Stimulated activated CD8-positive, alpha-beta memory T cell treated with anti-CD3 and anti-CD28 coated beads, Interleukin-7, amount 100 ng/mL, for 48 hours (primary cell): ENCODE measurements around the gene FRMD4A.

ENCODE experiments used
- DNase-seq, 2 donors: peaks; one replicate each; pipeline ENCODE4 v3.0.0-alpha.2; 2020; ENCODE audit warnings: low read depth in 1 of 2; ENCODE audit errors: extremely low read depth in 1 of 2

FRMD4A gene

GRCh38 chr10:13696071-13696470 lies 634.7 kb downstream of the FRMD4A start:
- DNase-seq = no peak

GRCh38 chr10:13695588-13695987 lies 635.1 kb downstream of the FRMD4A start:
- no peak for DNase-seq

GRCh38 chr10:13693783-13694700 lies 636.7 kb downstream of the FRMD4A start:
- DNase-seq = no peak

- DNase-seq = no peak
Observed at GRCh38 chr10:13690281-13690825, 640.4 kb downstream of the FRMD4A start.

- no peak for DNase-seq
Observed at GRCh38 chr10:13686331-13686752, 644.4 kb downstream of the FRMD4A start.

- DNase-seq = no peak
Observed at GRCh38 chr10:13685885-13686284, 644.8 kb downstream of the FRMD4A start.

- DNase-seq = no peak
Observed at GRCh38 chr10:13684806-13685482, 645.8 kb downstream of the FRMD4A start.

- no peak for DNase-seq
Observed at GRCh38 chr10:13684252-13684791, 646.4 kb downstream of the FRMD4A start.

- DNase-seq = no peak
Observed at GRCh38 chr10:13683017-13683416, 647.7 kb downstream of the FRMD4A start.

GRCh38 chr10:13681960-13682359 lies 648.8 kb downstream of the FRMD4A start:
- DNase-seq = no peak

- DNase-seq = no peak
Observed at GRCh38 chr10:13681528-13681927, 649.2 kb downstream of the FRMD4A start.

GRCh38 chr10:13681095-13681494 lies 649.6 kb downstream of the FRMD4A start:
- no peak for DNase-seq

GRCh38 chr10:13678101-13678843 lies 652.5 kb downstream of the FRMD4A start:
- DNase-seq = no peak

GRCh38 chr10:13674645-13675588 lies 655.8 kb downstream of the FRMD4A start:
- DNase-seq = no peak

GRCh38 chr10:13673156-13673555 lies 657.6 kb downstream of the FRMD4A start:
- no peak for DNase-seq

GRCh38 chr10:13672548-13672947 lies 658.2 kb downstream of the FRMD4A start:
- DNase-seq = no peak

GRCh38 chr10:13671904-13672303 lies 658.8 kb downstream of the FRMD4A start:
- no peak for DNase-seq

GRCh38 chr10:13670311-13670710 lies 660.4 kb downstream of the FRMD4A start:
- DNase-seq = no peak

GRCh38 chr10:13669901-13670300 lies 660.8 kb downstream of the FRMD4A start:
- no peak for DNase-seq
